HG03520 (cell line): ENCODE measurements around the gene IL4I1.
"Not testable (repeated sequence)": the region's sequence is repeated elsewhere in the genome, so short reads cannot be mapped to it uniquely, and the experiment has no call there.

Experiments used
- ATAC-seq: cut with Tn5 transposase; IDR thresholded peaks from one replicate; pipeline ENCODE4 v1.9.1; 2021; ENCODE audit warnings: mild to moderate bottlenecking, moderate library complexity; ENCODE audit not compliant: unreplicated experiment

The IL4I1 gene

GRCh38 chr19:49896863-49897621, at the start of gene IL4I1:
TSS of gene IL4I1 (minus strand) at chr19:49896887. CDS start at chr19:49896160, 727 bp downstream.
- peak; percentile 49 for ATAC-seq

GRCh38 chr19:49946415-49946814, 49.7 kb upstream of the IL4I1 start:
- no peak for ATAC-seq

- not testable (repeated sequence) for ATAC-seq
Measured at GRCh38 chr19:49944567-49944966, 47.9 kb upstream of the IL4I1 start.

GRCh38 chr19:49940482-49940791, 43.8 kb upstream of the IL4I1 start:
- ATAC-seq = no peak

GRCh38 chr19:49939721-49940481, 43.2 kb upstream of the IL4I1 start:
- no peak for ATAC-seq

GRCh38 chr19:49938662-49939061, 42.0 kb upstream of the IL4I1 start:
- ATAC-seq = no peak

- no peak for ATAC-seq
Measured at GRCh38 chr19:49937750-49938381, 41.2 kb upstream of the IL4I1 start.

GRCh38 chr19:49936549-49936948, 39.9 kb upstream of the IL4I1 start:
- ATAC-seq = no peak

GRCh38 chr19:49933643-49934042, 37.0 kb upstream of the IL4I1 start:
- no peak for ATAC-seq

GRCh38 chr19:49932731-49933131, 36.0 kb upstream of the IL4I1 start:
- ATAC-seq = no peak

- no peak for ATAC-seq
Measured at GRCh38 chr19:49932041-49932451, 35.4 kb upstream of the IL4I1 start.

- no peak for ATAC-seq
Measured at GRCh38 chr19:49931293-49932040, 34.8 kb upstream of the IL4I1 start.

GRCh38 chr19:49930483-49931011, 33.9 kb upstream of the IL4I1 start:
- ATAC-seq = no peak

- ATAC-seq = no peak
Measured at GRCh38 chr19:49929611-49930482, 33.2 kb upstream of the IL4I1 start.

GRCh38 chr19:49929121-49929610, 32.5 kb upstream of the IL4I1 start, which contains the start of the genes ATF5 and NUP62:
TSS of gene ATF5 (plus strand) at chr19:49929205. CDS start at chr19:49930851, 1,646 bp downstream.
TSS of gene NUP62 (minus strand) at chr19:49929504. CDS start at chr19:49909807, 19,697 bp downstream.
- ATAC-seq = no peak

- no peak for ATAC-seq
Measured at GRCh38 chr19:49927526-49928264, 31.0 kb upstream of the IL4I1 start.

GRCh38 chr19:49926515-49926914, 29.8 kb upstream of the IL4I1 start:
- no peak for ATAC-seq

- no peak for ATAC-seq
Measured at GRCh38 chr19:49925486-49925885, 28.8 kb upstream of the IL4I1 start.

GRCh38 chr19:49924881-49925210, 28.2 kb upstream of the IL4I1 start:
- ATAC-seq = not testable (repeated sequence)
